H1 (cell line): Measurements from ENCODE around the gene SLC4A8. TPM values are rescaled to one million over a fixed set of nuclear protein-coding genes. Genes with fewer than 3 reads are reported as not detected.

ENCODE experiments used
- CTCF ChIA-PET: fragments of 300-600 bp; sonication (Branson Sonifier 250); formaldehyde crosslinking; loops from one replicate; lab custom pipeline; 2021; ENCODE audit not compliant: partially characterized antibody; lab: Charles Lee
- POLR2A ChIA-PET: fragments of 300-600 bp; sonication (Branson Sonifier 250); formaldehyde crosslinking; loops from one replicate; lab custom pipeline; 2021; ENCODE audit warnings: inconsistent platforms; ENCODE audit not compliant: partially characterized antibody; lab: Charles Lee
- DNase-seq, 2 experiments: peaks; one replicate each; pipeline versions ENCODE4 v3.0.0 to v3.0.0-alpha.2; 2010 to 2022; ENCODE audit warnings: low spot score in 2 of 2, low read depth in 1 of 2, mixed read lengths in 1 of 2
- FAIRE-seq: peaks from 2 replicates; lab custom pipeline; 2011; peaks lifted over from hg19 to GRCh38; lab: Jason Lieb, UNC
- H2AFZ ChIP-seq: 2 replicates; pipeline ENCODE4 v1.8.1; 2012; ENCODE audit warnings: low read length, inconsistent platforms
- H2AK5ac ChIP-seq: 2 replicates; pipeline ENCODE4 v1.6.1; 2013; ENCODE audit warnings: low read depth, low read length
- H2BK120ac ChIP-seq: replicated peaks from 2 replicates; pipeline ENCODE3; 2013; ENCODE audit warnings: low read depth, low read length, inconsistent platforms
- H2BK12ac ChIP-seq: 2 replicates; pipeline ENCODE4 v1.6.1; 2013; ENCODE audit warnings: low read depth, low read length
- H2BK15ac ChIP-seq: 2 replicates; pipeline ENCODE4 v1.6.1; 2013; ENCODE audit warnings: low read length
- H2BK20ac ChIP-seq: 2 replicates; pipeline ENCODE4 v1.6.1; 2013; ENCODE audit warnings: low read length
- H2BK5ac ChIP-seq: 2 replicates; pipeline ENCODE4 v1.6.1; 2013; ENCODE audit warnings: low read depth, low read length
- H3K14ac ChIP-seq: 2 replicates; pipeline ENCODE4 v1.6.1; 2013; ENCODE audit warnings: inconsistent platforms; ENCODE audit not compliant: insufficient read length
- H3K18ac ChIP-seq: 2 replicates; pipeline ENCODE4 v1.6.1; 2013; ENCODE audit warnings: low read length; ENCODE audit errors: extremely low read depth
- H3K23ac ChIP-seq: 2 replicates; pipeline ENCODE4 v1.6.1; 2013; ENCODE audit warnings: inconsistent platforms; ENCODE audit not compliant: insufficient read length
- H3K23me2 ChIP-seq: 2 replicates; pipeline ENCODE4 v1.6.1; 2013; ENCODE audit warnings: low read depth, low read length
- H3K27ac ChIP-seq: 2 replicates; pipeline ENCODE4 v1.6.1; 2011; ENCODE audit warnings: low read depth, low read length, inconsistent platforms
- H3K27me3 ChIP-seq, 4 experiments: replicated peaks in 1 of 4; 1 replicate in 1 of 4; 2 replicates in 3 of 4; pipeline versions ENCODE4 v1.6.1 to v1.8.1; 2011 to 2013; ENCODE audit warnings: low read length in 3 of 4, mild to moderate bottlenecking in 3 of 4, inconsistent platforms in 2 of 4, mixed read lengths in 2 of 4, moderate library complexity in 1 of 4; ENCODE audit not compliant: control insufficient read depth in 3 of 4, insufficient read depth in 3 of 4; ENCODE audit errors: extremely low read depth in 1 of 4
- H3K36me3 ChIP-seq, 4 experiments: 2 replicates each; pipeline versions ENCODE4 v1.6.1 to v1.8.1; 2011 to 2013; ENCODE audit warnings: mild to moderate bottlenecking in 4 of 4, low read length in 3 of 4, moderate library complexity in 2 of 4, control low read depth in 1 of 4, inconsistent platforms in 1 of 4; ENCODE audit not compliant: insufficient read depth in 4 of 4, control insufficient read depth in 2 of 4
- H3K4ac ChIP-seq: replicated peaks from 2 replicates; pipeline ENCODE3; 2013; ENCODE audit warnings: low read length, low read depth, mixed read lengths, inconsistent platforms; ENCODE audit not compliant: insufficient read length
- H3K4me1 ChIP-seq, 4 experiments: replicated peaks in 1 of 4; 1 replicate in 1 of 4; 2 replicates in 3 of 4; pipeline versions ENCODE4 v1.6.1 to v1.8.1; 2011 to 2013; ENCODE audit warnings: low read length in 3 of 4, inconsistent platforms in 2 of 4, mixed read lengths in 1 of 4; ENCODE audit not compliant: insufficient read depth in 4 of 4, control insufficient read depth in 3 of 4
- H3K4me2 ChIP-seq, 2 experiments: 2 replicates each; pipeline versions ENCODE4 v1.6.1 to v1.8.1; 2011 to 2013; ENCODE audit warnings: low read depth in 2 of 2, low read length in 2 of 2, control low read depth in 1 of 2, inconsistent platforms in 1 of 2, mild to moderate bottlenecking in 1 of 2; ENCODE audit not compliant: insufficient read depth in 1 of 2
- H3K4me3 ChIP-seq, 4 experiments: fragments of 200-600, 300-600 bp in 1 of 4; sonication (generic), shearing (Covaris generic), sonication (Bioruptor Twin) in 1 of 4; 2 replicates each; pipeline versions ENCODE4 v1.5.1 to v1.8.1; 2011 to 2016; ENCODE audit warnings: low read length in 4 of 4, low read depth in 3 of 4, control low read depth in 2 of 4, inconsistent platforms in 2 of 4, mild to moderate bottlenecking in 2 of 4, mixed read lengths in 1 of 4, moderate library complexity in 1 of 4; ENCODE audit not compliant: insufficient read depth in 2 of 4; ENCODE audit errors: extremely low read depth in 1 of 4
- H3K56ac ChIP-seq: replicated peaks from 2 replicates; pipeline ENCODE3; 2013; ENCODE audit warnings: low read depth, mild to moderate bottlenecking, mixed read lengths, low read length, inconsistent platforms; ENCODE audit not compliant: insufficient read length
- H3K79me1 ChIP-seq: 2 replicates; pipeline ENCODE4 v1.6.1; 2013; ENCODE audit warnings: low read depth, low read length, control low read depth
- H3K79me2 ChIP-seq, 2 experiments: 2 replicates each; pipeline versions ENCODE4 v1.6.1 to v1.8.1; 2012 to 2013; ENCODE audit warnings: low read length in 2 of 2, mild to moderate bottlenecking in 2 of 2, inconsistent platforms in 1 of 2; ENCODE audit not compliant: insufficient read depth in 2 of 2, control insufficient read depth in 1 of 2
- H3K9ac ChIP-seq, 4 experiments: replicated peaks in 1 of 4; 1 replicate in 1 of 4; 2 replicates in 3 of 4; pipeline versions ENCODE4 v1.6.1 to v1.8.1; 2011 to 2013; ENCODE audit warnings: low read depth in 3 of 4, low read length in 3 of 4, control low read depth in 2 of 4, mild to moderate bottlenecking in 2 of 4, moderate library complexity in 2 of 4, inconsistent platforms in 1 of 4; ENCODE audit errors: extremely low read depth in 1 of 4
- H3K9me3 ChIP-seq, 2 experiments: 2 replicates each; pipeline versions ENCODE4 v1.6.1 to v1.8.1; 2012 to 2013; ENCODE audit warnings: mild to moderate bottlenecking in 2 of 2, moderate library complexity in 2 of 2, control low read depth in 1 of 2, inconsistent platforms in 1 of 2, low read depth in 1 of 2, low read length in 1 of 2, mixed read lengths in 1 of 2; ENCODE audit not compliant: insufficient read depth in 2 of 2
- H4K20me1 ChIP-seq, 2 experiments: replicated peaks in 1 of 2; 2 replicates each; pipeline versions ENCODE3 to v1.8.1; 2011 to 2013; ENCODE audit warnings: inconsistent platforms in 2 of 2, low read length in 2 of 2, mild to moderate bottlenecking in 1 of 2; ENCODE audit not compliant: insufficient read depth in 2 of 2, control insufficient read depth in 1 of 2
- H4K5ac ChIP-seq: 2 replicates; pipeline ENCODE4 v1.6.1; 2013; ENCODE audit warnings: low read length, low read depth, mixed read lengths, inconsistent platforms; ENCODE audit not compliant: insufficient read length
- H4K8ac ChIP-seq: 2 replicates; pipeline ENCODE4 v1.8.0; 2013; ENCODE audit warnings: mild to moderate bottlenecking, moderate library complexity, low read length, inconsistent platforms; ENCODE audit not compliant: insufficient read depth; ENCODE audit errors: extremely low read depth
- H4K91ac ChIP-seq: replicated peaks from 2 replicates; pipeline ENCODE3; 2013; ENCODE audit warnings: low read length, mixed read lengths, inconsistent platforms; ENCODE audit not compliant: insufficient read length
- EP300 ChIP-seq, 2 experiments: IDR thresholded peaks; 1 replicate in 1 of 2; 2 replicates in 1 of 2; pipeline ENCODE4 v1.6.1; 2011 to 2012; ENCODE audit warnings: low read depth in 2 of 2, low read length in 2 of 2, mild to moderate bottlenecking in 2 of 2, borderline replicate concordance in 1 of 2, inconsistent platforms in 1 of 2, moderate library complexity in 1 of 2
- JUN ChIP-seq: IDR thresholded peaks from 2 replicates; pipeline ENCODE4 v1.6.1; 2011; ENCODE audit warnings: low read depth, mild to moderate bottlenecking, improper control_type of control experiment, low read length
- JUND ChIP-seq: IDR thresholded peaks from 2 replicates; pipeline ENCODE4 v1.6.1; 2011; ENCODE audit warnings: mild to moderate bottlenecking, improper control_type of control experiment, low read length
- KDM4A ChIP-seq: IDR thresholded peaks from one replicate; pipeline ENCODE4 v1.7.1; 2012; ENCODE audit warnings: low read depth, mild to moderate bottlenecking, moderate library complexity, low read length, inconsistent platforms; ENCODE audit not compliant: severe bottlenecking
- RAD21 ChIP-seq, 2 experiments: IDR thresholded peaks in 1 of 2; conservative IDR thresholded peaks in 1 of 2; 2 replicates each; pipeline ENCODE4 v1.6.1; 2011; ENCODE audit warnings: low read depth in 2 of 2, low read length in 2 of 2, improper control_type of control experiment in 1 of 2, inconsistent platforms in 1 of 2, mild to moderate bottlenecking in 1 of 2, moderate library complexity in 1 of 2
- SIX5 ChIP-seq: IDR thresholded peaks from 2 replicates; pipeline ENCODE4 v1.6.1; 2011; ENCODE audit warnings: mild to moderate bottlenecking, low read depth, low read length
- SP1 ChIP-seq: IDR thresholded peaks from 2 replicates; pipeline ENCODE4 v1.6.1; 2011; ENCODE audit warnings: low read depth, low read length
- TAF7 ChIP-seq: optimal IDR thresholded peaks from 2 replicates; pipeline ENCODE3; 2011; ENCODE audit warnings: low read depth, mild to moderate bottlenecking, inconsistent platforms, low read length, moderate library complexity, borderline replicate concordance
- ZNF274 ChIP-seq: IDR thresholded peaks from 2 replicates; pipeline ENCODE4 v1.7.0; 2012; ENCODE audit warnings: low read length, borderline replicate concordance; ENCODE audit errors: extremely low read depth
- WGBS, 2 experiments: shearing (Covaris generic) in 1 of 2; methylation state at CpG; one replicate each; pipeline versions ENCODE4 v1.1.6 to v1.1.7; 2013 to 2015; ENCODE audit warnings: low lambda C conversion rate in 2 of 2, mixed read lengths in 2 of 2, inconsistent platforms in 1 of 2, low coverage in 1 of 2, missing lambda C conversion rate in 1 of 2; ENCODE audit not compliant: insufficient replicate concordance in 2 of 2, insufficient coverage in 1 of 2, insufficient read length in 1 of 2; ENCODE audit errors: extremely low coverage in 1 of 2, missing lambda C conversion rate in 1 of 2; 5-methylcytosine and 5-hydroxymethylcytosine counted together
- polyA plus RNA-seq, 7 experiments: library from polyadenylated mRNA; depleted of rRNA in 3 of 7; stranded (reverse) in 5 of 7; unstranded in 2 of 7; fragments of >200 nt in 5 of 7; fragments of 200-250 nt in 2 of 7; gene quantifications; 1 replicate in 5 of 7; 2 replicates in 1 of 7; 4 replicates in 1 of 7; pipeline versions ENCODE4 v1.2.1 to v1.2.3, GENCODE V29; 2011 to 2013; ENCODE audit warnings: missing spikeins in 2 of 7, mixed read lengths in 2 of 7
- total RNA-seq: library from RNA; stranded (reverse); fragmentation: NEBNext Ultra II Directional; extraction: Animal tissue kit (Norgen Biotek cat#: 25700); gene quantifications from 2 replicates; pipeline ENCODE4 v1.2.1, GENCODE V29; 2021
- TF ChIP-seq, protein P1 (sequence below): IDR thresholded peaks from 2 replicates; pipeline ENCODE4 v1.6.1; 2011; ENCODE audit warnings: low read depth, mild to moderate bottlenecking, low read length; ENCODE audit not compliant: insufficient read depth

SLC4A8 gene
- total and polyA plus RNA-seq, 2 of the 8 experiments (the other 6 are each of a cell fraction or from before 2014, with no cell fraction given): 11.2 to 13.4 TPM

DNA sequence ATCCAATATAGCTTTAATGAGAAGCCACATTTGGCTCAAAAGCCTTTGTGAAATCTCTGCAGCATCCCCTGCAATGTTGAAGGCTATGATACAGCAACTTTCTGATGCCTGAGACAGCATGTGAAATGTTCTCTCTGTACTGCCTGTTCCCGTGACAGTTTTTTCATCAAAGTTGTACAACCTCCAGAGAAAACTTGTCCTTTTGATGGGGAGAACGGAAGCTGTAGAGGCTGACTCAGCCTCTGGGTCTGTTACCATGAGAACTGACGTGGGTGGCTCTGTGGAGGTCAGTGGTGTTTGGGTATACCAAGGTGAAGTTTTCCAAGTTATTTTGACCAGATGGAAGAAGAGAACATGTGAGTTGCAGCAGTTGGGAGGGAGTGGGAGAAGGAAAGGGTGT lies 17.0 kb downstream of the SLC4A8 start:
- no peak overlapping the region for H4K91ac ChIP-seq
- no peaks in the 10 kb centered on the region for H3K79me2 ChIP-seq
- no peak overlapping the region for H3K18ac ChIP-seq
- 85% methylated on average over 3 of the region's 3 CpGs; no CpG with 5 or more reads in 1 of the 2 experiments for whole genome bisulfite sequencing, 2 experiments
- no peak overlapping the region for H2AK5ac ChIP-seq
- no peak overlapping the region for H3K23ac ChIP-seq
- H2AFZ ChIP-seq: no peak overlapping the region
- no peak overlapping the region for H2BK12ac ChIP-seq
- no peak overlapping the region for H3K27ac ChIP-seq
- DNase-seq (no peak), FAIRE-seq (no peak)
- H3K79me1 ChIP-seq: no peaks in the 10 kb centered on the region
- H2BK120ac ChIP-seq: no peak overlapping the region
- H3K9me3 ChIP-seq: no peaks in the 10 kb centered on the region
- H3K27me3 ChIP-seq: no peaks in the 10 kb centered on the region
- H3K56ac ChIP-seq: no peak overlapping the region
- H3K4me1 ChIP-seq: no peaks in the 10 kb centered on the region
- POLR2A ChIA-PET: no interaction called here
- no peak overlapping the region for H2BK15ac ChIP-seq
- no peak overlapping the region for H3K4me2 ChIP-seq
- H4K20me1 ChIP-seq: no peaks in the 10 kb centered on the region
- CTCF ChIA-PET: interaction anchor here (1.2 to 1.5 kb wide), 3 partner anchors 32 to 91 kb away, joined by 3 to 5 read pairs (median 3); no protein-coding TSS in a partner anchor
- no peak for TF ChIP-seq EP300 (IDR thresholded peaks at IDR 0.05; ENCODE audit: borderline replicate concordance in 1 of 2, low read depth in 2 of 2, low read length in 2 of 2)
- TF ChIP-seq, protein P1, sequence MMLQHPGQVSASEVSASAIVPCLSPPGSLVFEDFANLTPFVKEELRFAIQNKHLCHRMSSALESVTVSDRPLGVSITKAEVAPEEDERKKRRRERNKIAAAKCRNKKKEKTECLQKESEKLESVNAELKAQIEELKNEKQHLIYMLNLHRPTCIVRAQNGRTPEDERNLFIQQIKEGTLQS: no peak
- no peak for TF ChIP-seq ZNF274
- no peak for TF ChIP-seq JUN
- TF ChIP-seq SP1: no peak
- no peak for TF ChIP-seq SIX5
- no peak for TF ChIP-seq KDM4A
- TF ChIP-seq JUND: no peak
- TF ChIP-seq RAD21 (IDR thresholded peaks at IDR 0.05 in 1 of 2, conservative IDR thresholded peaks at IDR 0.05 in 1 of 2; ENCODE audit: low read depth in 2 of 2, low read length in 2 of 2): no peak
- TF ChIP-seq TAF7: no peak
- H2BK5ac ChIP-seq: no peak overlapping the region
- H3K9ac ChIP-seq: no peak overlapping the region
- H3K36me3 ChIP-seq: no peaks in the 10 kb centered on the region
- no peaks in the 10 kb centered on the region for H3K23me2 ChIP-seq
- no peak overlapping the region for H2BK20ac ChIP-seq
- H3K4me3 ChIP-seq: no peak overlapping the region
- H3K14ac ChIP-seq: no peak overlapping the region
- no peak overlapping the region for H4K5ac ChIP-seq
- H4K8ac ChIP-seq: no peak overlapping the region
- H3K4ac ChIP-seq: no peak overlapping the region
